Natural killer cell (primary cell): ENCODE results near the gene FSHB. TPM values are rescaled to one million over a fixed set of nuclear protein-coding genes. Genes with fewer than 3 reads are reported as not detected.
"Not testable (repeated sequence)": the region's sequence is repeated elsewhere in the genome, so short reads cannot be mapped to it uniquely, and the experiment has no call there.

ENCODE experiments used
- ATAC-seq, 3 donors: fragments of 150-1000 bp in 2 of 3; fragments of 200-7000 bp in 1 of 3; cut with Tn5 transposase; 1 replicate in 1 of 3; 2 replicates in 2 of 3; pipeline ENCODE4 v1.10.0; 2021; ENCODE audit warnings: mild to moderate bottlenecking in 2 of 3, moderate library complexity in 2 of 3
- DNase-seq, 2 donors: peaks; one replicate each; pipeline versions ENCODE4 v3.0.0 to v3.0.0-alpha.2; 2013 to 2021; ENCODE audit warnings: mixed read lengths in 1 of 2
- H3K27ac ChIP-seq: one replicate; pipeline ENCODE4 v1.5.1; 2013; ENCODE audit warnings: mild to moderate bottlenecking, low read length
- H3K27me3 ChIP-seq: one replicate; pipeline ENCODE4 v1.6.1; 2013; ENCODE audit warnings: low read length; ENCODE audit not compliant: control insufficient read depth, insufficient read depth
- H3K36me3 ChIP-seq: one replicate; pipeline ENCODE4 v1.6.1; 2013; ENCODE audit warnings: low read length; ENCODE audit not compliant: control insufficient read depth, insufficient read depth
- H3K4me1 ChIP-seq: one replicate; pipeline ENCODE4 v1.6.1; 2013; ENCODE audit warnings: low read length; ENCODE audit not compliant: control insufficient read depth, insufficient read depth
- H3K4me3 ChIP-seq: one replicate; pipeline ENCODE4 v1.5.1; 2013; ENCODE audit warnings: low read length
- H3K9me3 ChIP-seq: one replicate; pipeline ENCODE4 v1.6.1; 2013; ENCODE audit warnings: low read length; ENCODE audit not compliant: control insufficient read depth, insufficient read depth
- H3K27ac Mint-ChIP-seq, 2 donors: one replicate each; pipeline ENCODE4 v1.8.0; 2022; ENCODE audit warnings: mild to moderate bottlenecking in 2 of 2, mixed read lengths in 2 of 2, moderate library complexity in 1 of 2
- H3K27me3 Mint-ChIP-seq, 2 donors: one replicate each; pipeline ENCODE4 v1.8.0; 2022; ENCODE audit warnings: low read depth in 2 of 2, mixed read lengths in 2 of 2
- H3K36me3 Mint-ChIP-seq: one replicate; pipeline ENCODE4 v1.8.0; 2022; ENCODE audit warnings: mixed read lengths
- H3K4me1 Mint-ChIP-seq, 2 donors: one replicate each; pipeline ENCODE4 v1.8.0; 2022; ENCODE audit warnings: mixed read lengths in 2 of 2
- H3K4me3 Mint-ChIP-seq: one replicate; pipeline ENCODE4 v1.8.0; 2022; ENCODE audit warnings: mild to moderate bottlenecking, moderate library complexity, mixed read lengths
- H3K9me3 Mint-ChIP-seq, 2 donors: one replicate each; pipeline ENCODE4 v1.8.0; 2022; ENCODE audit warnings: mixed read lengths in 2 of 2
- CTCF ChIP-seq: fragments of 200-600 bp; IDR thresholded peaks from one replicate; pipeline ENCODE4 v1.8.0; 2022; ENCODE audit warnings: antibody characterized with exemption
- WGBS: methylation state at CpG from one replicate; pipeline ENCODE4 v1.1.7; 2013; ENCODE audit warnings: missing lambda C conversion rate; ENCODE audit not compliant: insufficient coverage; 5-methylcytosine and 5-hydroxymethylcytosine counted together
- intact Hi-C: fragments of 100-400 bp; cut with micrococcal nuclease; formaldehyde crosslinking; loops from one replicate; pipeline ENCODE4 v1.14.2; 2022
- total RNA-seq, 4 donors: library from RNA; stranded (reverse); fragments of 120-200 nt in 1 of 4; gene quantifications; one replicate each; pipeline versions ENCODE4 v1.2.3 to v1.2.4, GENCODE V29; 2013 to 2022

Gene FSHB
- total RNA-seq, 3 donors from 2014 or later (not counting 1 experiment from before 2014, with no cell fraction given) = not detected

GRCh38 chr11:30258679-30259078 lies 27.9 kb downstream of the FSHB start:
- H3K27me3 ChIP-seq = no peaks in the 10 kb centered on the region
- no peak overlapping the region for H3K4me3 ChIP-seq
- Mint-ChIP-seq H3K4me3 (no peak overlapping the region), H3K27me3 (no peaks in the 10 kb centered on the region), H3K36me3 (no peaks in the 10 kb centered on the region), H3K9me3 (no peaks in the 10 kb centered on the region), H3K4me1 (peaks cover 0 to 12% of the 10 kb centered on the region in 2 donors), H3K27ac (no peak overlapping the region)
- intact Hi-C loops = no loop called here
- WGBS = 44% methylated on average over 1 of the region's 1 CpG
- H3K36me3 ChIP-seq = no peaks in the 10 kb centered on the region
- no peaks in the 10 kb centered on the region for H3K4me1 ChIP-seq
- TF ChIP-seq CTCF = no peak
- no peak overlapping the region for H3K27ac ChIP-seq
- ATAC-seq (no peak), DNase-seq (no peak)
- H3K9me3 ChIP-seq = no peaks in the 10 kb centered on the region

GRCh38 chr11:30260813-30261212 lies 30.0 kb downstream of the FSHB start:
- intact Hi-C loops = no loop called here
- no CpG with 5 or more reads among the region's 1 CpG for WGBS
- no peaks in the 10 kb centered on the region for H3K4me1 ChIP-seq
- H3K36me3 Mint-ChIP-seq = no peaks in the 10 kb centered on the region
- no peak overlapping the region for H3K27ac Mint-ChIP-seq
- no peaks in the 10 kb centered on the region for H3K9me3 Mint-ChIP-seq
- H3K27me3 Mint-ChIP-seq = no peaks in the 10 kb centered on the region
- H3K27me3 ChIP-seq = no peaks in the 10 kb centered on the region
- no peak overlapping the region for H3K4me3 Mint-ChIP-seq
- H3K4me1 Mint-ChIP-seq = peaks cover 0 to 6% of the 10 kb centered on the region in 2 donors
- H3K27ac ChIP-seq = no peak overlapping the region
- DNase-seq (no peak), ATAC-seq (no peak)
- no peaks in the 10 kb centered on the region for H3K36me3 ChIP-seq
- no peak for TF ChIP-seq CTCF
- no peaks in the 10 kb centered on the region for H3K9me3 ChIP-seq
- no peak overlapping the region for H3K4me3 ChIP-seq

- no peak overlapping the region for H3K27ac Mint-ChIP-seq
- Histone ChIP-seq H3K4me1 (no peaks in the 10 kb centered on the region), H3K27me3 (no peaks in the 10 kb centered on the region), H3K9me3 (no peaks in the 10 kb centered on the region), H3K36me3 (no peaks in the 10 kb centered on the region), H3K4me3 (no peak overlapping the region), H3K27ac (no peak overlapping the region)
- TF ChIP-seq CTCF = no peak
- DNase-seq = no peak
- H3K4me3 Mint-ChIP-seq = no peak overlapping the region
- no peaks in the 10 kb centered on the region for H3K27me3 Mint-ChIP-seq
- peaks cover 0 to 6% of the 10 kb centered on the region in 2 donors for H3K4me1 Mint-ChIP-seq
- 57% methylated on average over 1 of the region's 1 CpG for WGBS
- intact Hi-C loops = no loop called here
- H3K9me3 Mint-ChIP-seq = no peaks in the 10 kb centered on the region
- no peak for ATAC-seq
- H3K36me3 Mint-ChIP-seq = no peaks in the 10 kb centered on the region
Observed at GRCh38 chr11:30261821-30262220, 31.0 kb downstream of the FSHB start.

- H3K4me3 Mint-ChIP-seq, intact Hi-C loops, H3K4me3 ChIP-seq, DNase-seq, H3K4me1 ChIP-seq, H3K36me3 ChIP-seq, H3K27ac Mint-ChIP-seq, H3K27ac ChIP-seq, H3K9me3 Mint-ChIP-seq, H3K4me1 Mint-ChIP-seq, ATAC-seq, H3K36me3 Mint-ChIP-seq, H3K27me3 ChIP-seq, H3K9me3 ChIP-seq: not testable (repeated sequence)
- 89% methylated on average over 8 of the region's 9 CpGs for WGBS
- peaks cover 11% of the 10 kb centered on the region in 2 donors for H3K27me3 Mint-ChIP-seq
Observed at GRCh38 chr11:30268638-30269037, 37.8 kb downstream of the FSHB start.
